Heart left ventricle (tissue), 13 donors: Measurements from ENCODE around the gene RBM22.

ENCODE experiments used
- CTCF ChIP-seq, 12 donors: fragments of 200-600 bp; sonication (generic) in 4 of 12; IDR thresholded peaks; one replicate each; pipeline versions ENCODE4 v1.5.0 to v1.8.0; 2018 to 2022; ENCODE audit warnings: antibody characterized with exemption in 12 of 12, mild to moderate bottlenecking in 5 of 12
- POLR2A ChIP-seq, 2 donors: fragments of 450-650 bp; IDR thresholded peaks; one replicate each; pipeline ENCODE4 v1.6.1; 2017; ENCODE audit warnings: antibody characterized with exemption in 2 of 2, mild to moderate bottlenecking in 2 of 2, moderate library complexity in 2 of 2
- donor health status: ischemic (EF 13 %, LVEDD 7.1; RV severe dilation, severe dysfunction).
- donor health status: DM: no; HTN: yes; CAD: no.
- donor health status: DM: no; HTN: no; CAD: no.
- donor health status: ischemic (EF 25% LVEDD 6.9; RV normal size, moderate dysfunction).
- donor health status: ischemic (EF 25% LVEDD 5.7; RV mildly dilated, moderate dysfunction).
- donor health status: ischemic (EF 35%, LVEDD 5.7; RV mildly dilated, moderate dysfunction).
- donor health status: nonischemic (EF 11% LVEDD 7.7; RV severe dilation, severe dysfunction).
- donor health status: DM: yes; HTN: yes; CAD: no.
- donor health status: PGD.
- donor health status: ischemic (EF 29% LVEDD 5.4; RV normal size, mild dysfunction).
- donor health status: nonischemic (EF 23%, LVEDD 6.1; RV moderate dilation, normal function).

- TF ChIP-seq CTCF (IDR thresholded peaks at IDR 0.05) (no peak), POLR2A (IDR thresholded peaks at IDR 0.05) (no peak)
Observed at GRCh38 chr5:150660108-150660831, 40.6 kb downstream of the RBM22 start.
